H9 (cell line): ENCODE results near the gene PRR5L. TPM values are rescaled to one million over a fixed set of nuclear protein-coding genes. Genes with fewer than 3 reads are reported as not detected.

Experiments used
- DNase-seq: peaks from one replicate; pipeline ENCODE4 v3.0.0-alpha.2; 2017
- H2AFZ ChIP-seq: one replicate; pipeline ENCODE4 v1.6.1; 2013; ENCODE audit warnings: mild to moderate bottlenecking, low read length, control low read depth, moderate library complexity
- H2AK5ac ChIP-seq: 2 replicates; pipeline ENCODE4 v1.6.1; 2013; ENCODE audit warnings: low read length, control low read depth, mixed read lengths; ENCODE audit not compliant: insufficient read length
- H2BK120ac ChIP-seq: one replicate; pipeline ENCODE4 v1.6.1; 2013; ENCODE audit warnings: low read depth, mild to moderate bottlenecking, low read length, control low read depth, inconsistent platforms; ENCODE audit not compliant: poor library complexity, severe bottlenecking
- H2BK12ac ChIP-seq: 2 replicates; pipeline ENCODE4 v1.6.1; 2013; ENCODE audit warnings: low read length, control low read depth, mixed read lengths, low read depth; ENCODE audit not compliant: insufficient read length
- H2BK15ac ChIP-seq: 2 replicates; pipeline ENCODE4 v1.6.1; 2013; ENCODE audit warnings: low read depth, low read length, control low read depth
- H2BK20ac ChIP-seq: one replicate; pipeline ENCODE4 v1.6.1; 2013; ENCODE audit warnings: low read depth, mild to moderate bottlenecking, low read length, control low read depth, inconsistent platforms; ENCODE audit not compliant: poor library complexity, severe bottlenecking
- H2BK5ac ChIP-seq: 2 replicates; pipeline ENCODE4 v1.6.1; 2013; ENCODE audit warnings: low read length, control low read depth, mixed read lengths; ENCODE audit not compliant: insufficient read length
- H3K14ac ChIP-seq: 2 replicates; pipeline ENCODE4 v1.6.1; 2013; ENCODE audit warnings: low read length, control low read depth; ENCODE audit not compliant: insufficient read depth
- H3K18ac ChIP-seq: 2 replicates; pipeline ENCODE4 v1.6.1; 2013; ENCODE audit warnings: low read depth, mild to moderate bottlenecking, mixed read lengths, low read length, control low read depth; ENCODE audit not compliant: insufficient read length
- H3K23ac ChIP-seq: 2 replicates; pipeline ENCODE4 v1.6.1; 2013; ENCODE audit warnings: low read length, control low read depth, mixed read lengths, low read depth; ENCODE audit not compliant: insufficient read length
- H3K23me2 ChIP-seq: 2 replicates; pipeline ENCODE4 v1.6.1; 2013; ENCODE audit warnings: low read depth, mild to moderate bottlenecking, mixed read lengths, low read length, control low read depth; ENCODE audit not compliant: insufficient read length, poor library complexity, severe bottlenecking
- H3K27ac ChIP-seq: 2 replicates; pipeline ENCODE4 v1.5.1; 2013; ENCODE audit warnings: low read length, control low read depth, mixed read lengths, low read depth; ENCODE audit not compliant: insufficient read length
- H3K27me3 ChIP-seq: 2 replicates; pipeline ENCODE4 v1.6.1; 2013; ENCODE audit warnings: low read length, control low read depth, inconsistent platforms; ENCODE audit not compliant: insufficient read depth
- H3K4ac ChIP-seq: 2 replicates; pipeline ENCODE4 v1.6.1; 2013; ENCODE audit warnings: low read depth, mild to moderate bottlenecking, control low read depth, inconsistent platforms, low read length, moderate library complexity
- H3K4me1 ChIP-seq: 2 replicates; pipeline ENCODE4 v1.6.1; 2013; ENCODE audit warnings: low read length, control low read depth, inconsistent platforms; ENCODE audit not compliant: insufficient read depth
- H3K4me2 ChIP-seq: 2 replicates; pipeline ENCODE4 v1.6.1; 2013; ENCODE audit warnings: low read length, control low read depth, mixed read lengths; ENCODE audit not compliant: insufficient read length, insufficient read depth
- H3K56ac ChIP-seq: 2 replicates; pipeline ENCODE4 v1.6.1; 2013; ENCODE audit warnings: low read depth, mild to moderate bottlenecking, mixed read lengths, low read length, control low read depth; ENCODE audit not compliant: insufficient read length
- H3K79me1 ChIP-seq: 2 replicates; pipeline ENCODE4 v1.6.1; 2013; ENCODE audit warnings: low read depth, mild to moderate bottlenecking, moderate library complexity, low read length, control low read depth, inconsistent platforms; ENCODE audit not compliant: insufficient read depth, poor library complexity, severe bottlenecking
- H3K79me2 ChIP-seq: 2 replicates; pipeline ENCODE4 v1.6.1; 2013; ENCODE audit warnings: low read length, control low read depth, inconsistent platforms; ENCODE audit not compliant: insufficient read depth
- H3K9ac ChIP-seq: 2 replicates; pipeline ENCODE4 v1.6.1; 2013; ENCODE audit warnings: low read length, control low read depth, mixed read lengths; ENCODE audit not compliant: insufficient read length; ENCODE audit errors: extremely low read depth
- H3K9me3 ChIP-seq: one replicate; pipeline ENCODE4 v1.6.1; 2013; ENCODE audit warnings: low read depth, low read length, inconsistent platforms; ENCODE audit not compliant: control insufficient read depth
- H3T11ph ChIP-seq: one replicate; pipeline ENCODE4 v1.6.1; 2013; ENCODE audit warnings: mild to moderate bottlenecking, low read length, control low read depth, inconsistent platforms
- H4K20me1 ChIP-seq: one replicate; pipeline ENCODE4 v1.6.1; 2013; ENCODE audit not compliant: control insufficient read depth, insufficient read length, insufficient read depth
- H4K5ac ChIP-seq: 2 replicates; pipeline ENCODE4 v1.6.1; 2013; ENCODE audit warnings: low read depth, mild to moderate bottlenecking, mixed read lengths, low read length, control low read depth; ENCODE audit not compliant: insufficient read length
- H4K8ac ChIP-seq: replicated peaks from 2 replicates; pipeline ENCODE4 v1.6.1; 2013; ENCODE audit warnings: low read length, control low read depth, mixed read lengths, low read depth; ENCODE audit not compliant: insufficient read length
- H4K91ac ChIP-seq: 2 replicates; pipeline ENCODE4 v1.6.1; 2013; ENCODE audit warnings: low read depth, mild to moderate bottlenecking, moderate library complexity, mixed read lengths, low read length, control low read depth; ENCODE audit not compliant: insufficient read length
- H3K27ac Mint-ChIP-seq, 3 experiments: 2 replicates in 2 of 3; 3 replicates in 1 of 3; pipeline ENCODE4 v1.8.0; 2020 to 2021; ENCODE audit warnings: mixed read lengths in 3 of 3, mild to moderate bottlenecking in 1 of 3, moderate library complexity in 1 of 3
- H3K27me3 Mint-ChIP-seq: 2 replicates; pipeline ENCODE4 v1.8.0; 2021; ENCODE audit warnings: low read depth, mild to moderate bottlenecking, moderate library complexity, mixed read lengths
- H3K36me3 Mint-ChIP-seq, 3 experiments: 2 replicates in 2 of 3; 3 replicates in 1 of 3; pipeline ENCODE4 v1.8.0; 2020 to 2021; ENCODE audit warnings: low read depth in 3 of 3, mixed read lengths in 3 of 3; ENCODE audit not compliant: insufficient read depth in 1 of 3
- H3K4me1 Mint-ChIP-seq, 2 experiments: 2 replicates each; pipeline ENCODE4 v1.8.0; 2020; ENCODE audit warnings: mixed read lengths in 2 of 2
- H3K4me3 Mint-ChIP-seq, 2 experiments: 2 replicates in 1 of 2; 3 replicates in 1 of 2; pipeline ENCODE4 v1.8.0; 2020 to 2021; ENCODE audit warnings: mild to moderate bottlenecking in 2 of 2, mixed read lengths in 2 of 2, moderate library complexity in 1 of 2
- H3K9me3 Mint-ChIP-seq, 2 experiments: 2 replicates in 1 of 2; 3 replicates in 1 of 2; pipeline ENCODE4 v1.8.0; 2020; ENCODE audit warnings: mild to moderate bottlenecking in 2 of 2, mixed read lengths in 2 of 2, moderate library complexity in 1 of 2
- CTCF ChIP-seq: fragments of 200-600 bp; sonication (generic); conservative IDR thresholded peaks from 3 replicates; pipeline ENCODE4 v1.8.0; 2021; ENCODE audit warnings: antibody characterized with exemption, mild to moderate bottlenecking
- WGBS: extraction: QIAGEN DNeasy Blood & Tissue Kit; methylation state at CpG from one replicate; pipeline ENCODE4 v1.1.7; 2013; ENCODE audit warnings: missing lambda C conversion rate, low lambda C conversion rate, mixed read lengths; ENCODE audit not compliant: insufficient read length; ENCODE audit errors: extremely low coverage; 5-methylcytosine and 5-hydroxymethylcytosine counted together
- total RNA-seq: library from RNA; stranded (reverse); gene quantifications from 2 replicates; pipeline ENCODE4 v1.2.1, GENCODE V29; 2021

Gene PRR5L
- total RNA-seq, 1 experiment from 2014 or later = 5.6 TPM

DNA sequence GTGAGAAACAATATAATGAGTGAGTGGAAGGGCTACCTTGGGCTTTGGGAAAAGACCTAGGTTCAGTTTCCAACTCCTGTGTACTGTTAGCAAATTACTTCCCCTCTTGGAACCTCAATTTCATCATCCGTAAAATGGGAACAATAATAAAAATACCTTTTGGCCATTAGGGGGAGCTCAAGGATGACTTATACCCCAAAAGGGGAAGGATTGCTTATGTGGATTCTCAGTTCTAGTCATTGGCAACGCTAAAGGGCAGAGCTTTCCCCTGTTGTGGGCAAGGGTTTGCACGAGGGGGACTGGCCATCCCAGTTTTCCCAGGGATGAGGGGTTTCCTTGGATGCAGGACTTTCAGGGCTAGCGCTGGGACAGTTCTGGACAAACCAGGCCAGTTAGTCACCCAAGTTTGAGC lies 3.8 kb upstream of the PRR5L start:
- Mint-ChIP-seq H3K9me3 (no peaks in the 10 kb centered on the region; a peak in 1 of 5 replicates), H3K36me3 (no peaks in the 10 kb centered on the region; a peak in 1 of 7 replicates), H3K27me3 (peaks cover 22% of the 10 kb centered on the region), H3K4me1 (peaks cover 16% of the 10 kb centered on the region in 2 experiments), H3K4me3 (no peak overlapping the region), H3K27ac (no peak overlapping the region)
- Histone ChIP-seq H4K8ac (no peak overlapping the region), H2BK20ac (no peak overlapping the region), H2AFZ (no peak overlapping the region), H2BK5ac (no peak overlapping the region), H3K27ac (no peak overlapping the region), H3K9ac (no peak overlapping the region), H3K79me2 (no peaks in the 10 kb centered on the region), H3K14ac (no peak overlapping the region), H3K79me1 (no peaks in the 10 kb centered on the region), H3K23ac (no peak overlapping the region), H2BK12ac (no peak overlapping the region), H4K5ac (no peak overlapping the region), H3K18ac (no peak overlapping the region), H4K91ac (no peak overlapping the region), H3K4ac (no peak overlapping the region), H2AK5ac (no peak overlapping the region), H3K9me3 (no peaks in the 10 kb centered on the region), H3K56ac (no peak overlapping the region), H4K20me1 (no peaks in the 10 kb centered on the region), H3K4me1 (no peaks in the 10 kb centered on the region; the same call in 1 of the 2 replicates), H2BK15ac (no peak overlapping the region), H2BK120ac (no peak overlapping the region), H3K23me2 (peaks cover 4% of the 10 kb centered on the region), H3K4me2 (no peak overlapping the region), H3K27me3 (no peaks in the 10 kb centered on the region), H3T11ph (no peak overlapping the region)
- no peak for DNase-seq
- WGBS = no CpG with 5 or more reads among the region's 4 CpGs
- TF ChIP-seq CTCF = peak; percentile 83
